ENCODE measurements around the gene PITPNM3. TPM values are rescaled to one million over a fixed set of nuclear protein-coding genes. Genes with fewer than 3 reads are reported as not detected.

Gene PITPNM3
- total and polyA plus RNA-seq, 2 experiments from 2014 or later = 1.5 to 2.0 TPM

DNA sequence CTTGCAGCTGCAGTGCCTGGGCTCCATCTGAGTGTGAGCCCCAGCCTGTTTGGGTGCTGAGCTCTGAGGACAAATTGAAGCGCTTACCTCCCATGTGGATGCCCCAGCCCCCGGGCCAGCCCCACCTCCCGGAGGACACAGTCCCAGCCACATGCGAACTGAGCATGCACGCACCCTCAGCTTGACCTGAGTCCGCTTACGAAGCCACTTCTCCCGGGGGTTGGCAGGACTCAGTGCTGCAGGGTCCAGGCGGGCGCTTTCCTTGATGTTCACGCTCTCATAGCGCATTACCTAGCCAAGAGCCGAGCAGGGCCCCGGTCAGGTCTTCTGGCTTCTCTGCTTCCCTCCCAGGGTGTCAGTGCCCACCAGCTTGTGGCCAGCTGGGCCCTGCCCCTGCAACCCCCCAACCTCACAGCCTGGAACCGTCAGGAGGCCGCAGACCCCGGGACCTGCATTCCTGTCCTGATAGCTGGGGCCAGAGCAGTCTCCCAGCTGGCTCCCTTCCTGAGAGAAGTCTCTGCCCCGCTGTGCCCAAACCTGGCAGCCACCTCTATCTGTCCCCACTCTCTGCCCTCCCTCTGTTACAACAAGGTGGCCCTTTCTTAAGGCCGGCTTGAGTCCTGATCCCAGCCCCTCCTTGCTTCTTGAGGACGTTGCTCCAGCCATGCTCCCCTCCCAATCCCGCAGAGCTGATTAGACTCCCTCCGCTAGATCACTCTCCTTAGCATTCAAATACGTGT is 88.1 kb downstream of the PITPNM3 start:
- H3K27ac ChIP-seq = no peak overlapping the region
- no peaks in the 10 kb centered on the region for H3K36me3 ChIP-seq (replicated peaks; ENCODE audit: insufficient read depth, low read depth)
- WGBS (ENCODE audit: low lambda C conversion rate, missing lambda C conversion rate) = 91% methylated on average over 23 of the region's 23 CpGs

DNA sequence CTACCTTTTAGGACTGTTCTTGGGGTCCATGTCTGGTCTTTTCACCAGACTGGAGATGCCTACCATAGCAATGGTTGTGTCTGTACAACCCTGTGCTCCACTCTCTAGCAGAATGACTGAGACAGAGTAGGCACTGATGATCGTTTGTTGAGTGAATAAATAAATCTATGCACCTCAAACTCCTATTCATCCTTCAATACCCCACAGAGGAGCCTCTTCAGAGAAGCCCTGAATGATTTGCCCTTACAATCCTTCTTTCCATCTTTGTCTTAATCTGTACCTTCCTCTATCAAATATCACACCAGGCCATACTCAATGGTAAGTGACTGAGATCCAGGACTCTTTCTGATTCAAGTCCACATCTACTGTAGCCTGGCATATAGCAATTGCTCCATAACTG is 88.8 kb downstream of the PITPNM3 start:
- H2AFZ ChIP-seq = no peak overlapping the region
- H3K9me3 ChIP-seq (ENCODE audit: low read depth) = no peaks in the 10 kb centered on the region
- WGBS (ENCODE audit: low lambda C conversion rate, missing lambda C conversion rate) = 91% methylated on average over 1 of the region's 1 CpG
- no peak for TF ChIP-seq EZH2phosphoT487 (IDR thresholded peaks at IDR 0.05; ENCODE audit: low read depth, severe bottlenecking, unreplicated experiment)
- TF ChIP-seq, protein P1, sequence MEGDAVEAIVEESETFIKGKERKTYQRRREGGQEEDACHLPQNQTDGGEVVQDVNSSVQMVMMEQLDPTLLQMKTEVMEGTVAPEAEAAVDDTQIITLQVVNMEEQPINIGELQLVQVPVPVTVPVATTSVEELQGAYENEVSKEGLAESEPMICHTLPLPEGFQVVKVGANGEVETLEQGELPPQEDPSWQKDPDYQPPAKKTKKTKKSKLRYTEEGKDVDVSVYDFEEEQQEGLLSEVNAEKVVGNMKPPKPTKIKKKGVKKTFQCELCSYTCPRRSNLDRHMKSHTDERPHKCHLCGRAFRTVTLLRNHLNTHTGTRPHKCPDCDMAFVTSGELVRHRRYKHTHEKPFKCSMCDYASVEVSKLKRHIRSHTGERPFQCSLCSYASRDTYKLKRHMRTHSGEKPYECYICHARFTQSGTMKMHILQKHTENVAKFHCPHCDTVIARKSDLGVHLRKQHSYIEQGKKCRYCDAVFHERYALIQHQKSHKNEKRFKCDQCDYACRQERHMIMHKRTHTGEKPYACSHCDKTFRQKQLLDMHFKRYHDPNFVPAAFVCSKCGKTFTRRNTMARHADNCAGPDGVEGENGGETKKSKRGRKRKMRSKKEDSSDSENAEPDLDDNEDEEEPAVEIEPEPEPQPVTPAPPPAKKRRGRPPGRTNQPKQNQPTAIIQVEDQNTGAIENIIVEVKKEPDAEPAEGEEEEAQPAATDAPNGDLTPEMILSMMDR (IDR thresholded peaks at IDR 0.05; ENCODE audit: poor library complexity) = no peak
- no peak for TF ChIP-seq EZH2 (IDR thresholded peaks at IDR 0.05; ENCODE audit: borderline replicate concordance)
- H3K27me3 ChIP-seq = no peaks in the 10 kb centered on the region
- no peaks in the 10 kb centered on the region for H3K4me1 ChIP-seq (ENCODE audit: insufficient read depth)
- H3K9me2 ChIP-seq (replicated peaks; ENCODE audit: insufficient read depth) = no peaks in the 10 kb centered on the region
- H3K4me2 ChIP-seq = no peak overlapping the region
- no peaks in the 10 kb centered on the region for H3K79me2 ChIP-seq
- no peaks in the 10 kb centered on the region for H3K36me3 ChIP-seq (replicated peaks; ENCODE audit: insufficient read depth, low read depth)
- H3K27ac ChIP-seq = no peak overlapping the region
- no peak overlapping the region for H3K4me3 ChIP-seq
- DNase-seq (ENCODE audit: low spot score) = no peak
- H4K20me1 ChIP-seq (ENCODE audit: insufficient read depth, poor library complexity, severe bottlenecking) = no peaks in the 10 kb centered on the region

More for the DNA sequence above, 88.1 kb downstream of the PITPNM3 start:
- peaks cover 4% of the 10 kb centered on the region for H3K4me1 ChIP-seq (ENCODE audit: insufficient read depth)
- TF ChIP-seq EZH2phosphoT487 (IDR thresholded peaks at IDR 0.05; ENCODE audit: low read depth, severe bottlenecking, unreplicated experiment) = no peak
- no peak for TF ChIP-seq EZH2 (IDR thresholded peaks at IDR 0.05; ENCODE audit: borderline replicate concordance)
- TF ChIP-seq, protein P1 (IDR thresholded peaks at IDR 0.05; ENCODE audit: poor library complexity) = no peak
- H3K4me2 ChIP-seq = no peak overlapping the region
- no peaks in the 10 kb centered on the region for H4K20me1 ChIP-seq (ENCODE audit: insufficient read depth, poor library complexity, severe bottlenecking)
- H2AFZ ChIP-seq = no peak overlapping the region
- H3K27me3 ChIP-seq = no peaks in the 10 kb centered on the region
- H3K79me2 ChIP-seq = no peaks in the 10 kb centered on the region
- DNase-seq (ENCODE audit: low spot score) = no peak
- H3K9me3 ChIP-seq (ENCODE audit: low read depth) = no peaks in the 10 kb centered on the region
- no peak overlapping the region for H3K4me3 ChIP-seq
- no peaks in the 10 kb centered on the region for H3K9me2 ChIP-seq (replicated peaks; ENCODE audit: insufficient read depth)

DNA sequence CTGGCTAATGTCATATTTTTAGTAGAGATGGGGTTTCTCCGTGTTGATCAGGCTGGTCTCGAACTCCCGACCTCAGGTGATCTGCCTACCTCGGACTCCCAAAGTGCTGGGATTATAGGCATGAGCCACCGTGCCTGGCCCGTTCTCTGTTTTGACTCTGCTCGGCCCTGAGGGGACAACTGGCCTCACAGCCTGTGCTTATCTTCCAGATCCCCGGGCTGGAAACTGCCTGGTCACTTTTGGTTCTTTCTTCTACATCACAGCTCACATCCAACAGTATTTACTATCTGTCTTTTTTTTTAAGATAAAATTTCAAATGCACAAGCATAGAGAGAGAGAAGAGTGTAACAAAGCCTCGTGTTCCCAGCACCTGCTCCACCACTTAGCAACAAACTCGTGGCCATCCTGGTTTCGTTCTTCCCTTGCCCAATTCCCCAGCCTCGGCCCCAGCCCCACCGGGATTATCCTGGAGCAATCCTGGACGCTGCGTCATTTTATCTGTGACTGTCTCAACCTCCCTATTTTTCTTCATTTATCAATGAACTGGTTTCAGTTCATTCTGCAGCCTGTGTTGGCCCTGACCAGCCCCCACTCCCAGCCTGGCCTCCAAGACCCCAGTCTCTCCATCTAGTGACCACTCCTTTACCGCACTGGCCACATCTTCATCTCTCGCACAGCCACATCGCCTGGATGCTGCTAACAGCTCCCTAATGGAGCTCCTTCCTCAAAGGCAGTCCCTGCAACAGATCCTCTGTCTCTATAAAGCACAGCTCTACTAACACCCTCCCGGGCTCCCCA is 91.0 kb downstream of the PITPNM3 start:
- H3K9me3 ChIP-seq (ENCODE audit: low read depth) = no peaks in the 10 kb centered on the region
- H3K79me2 ChIP-seq = no peaks in the 10 kb centered on the region
- TF ChIP-seq EZH2phosphoT487 (IDR thresholded peaks at IDR 0.05; ENCODE audit: low read depth, severe bottlenecking, unreplicated experiment) (no peak), EZH2 (IDR thresholded peaks at IDR 0.05; ENCODE audit: borderline replicate concordance) (no peak)
- TF ChIP-seq, protein P1 (IDR thresholded peaks at IDR 0.05; ENCODE audit: poor library complexity) = no peak
- H3K9me2 ChIP-seq (replicated peaks; ENCODE audit: insufficient read depth) = no peaks in the 10 kb centered on the region
- no peaks in the 10 kb centered on the region for H4K20me1 ChIP-seq (ENCODE audit: insufficient read depth, poor library complexity, severe bottlenecking)
- DNase-seq (ENCODE audit: low spot score) = no peak
- H3K4me2 ChIP-seq = no peak overlapping the region
- 68% methylated on average over 19 of the region's 19 CpGs for WGBS (ENCODE audit: low lambda C conversion rate, missing lambda C conversion rate)
- H2AFZ ChIP-seq = no peak overlapping the region
- no peak overlapping the region for H3K4me3 ChIP-seq
- no peaks in the 10 kb centered on the region for H3K36me3 ChIP-seq (replicated peaks; ENCODE audit: insufficient read depth, low read depth)
- no peak overlapping the region for H3K27ac ChIP-seq
- no peaks in the 10 kb centered on the region for H3K27me3 ChIP-seq
- no peaks in the 10 kb centered on the region for H3K4me1 ChIP-seq (ENCODE audit: insufficient read depth)

Data from hepatocyte (in vitro differentiated cells).